Hepatocyte (in vitro differentiated cells): ENCODE data around the gene PRSS56. TPM values are rescaled to one million over a fixed set of nuclear protein-coding genes. Genes with fewer than 3 reads are reported as not detected.

Source experiments
- DNase-seq: peaks from one replicate; pipeline ENCODE4 v3.0.0-alpha.2; 2016; ENCODE audit warnings: low spot score
- H2AFZ ChIP-seq: fragments of 200-600 bp; sonication (generic); 2 replicates; pipeline ENCODE4 v1.6.0; 2016; ENCODE audit warnings: antibody characterized with exemption, mild to moderate bottlenecking
- H3K27ac ChIP-seq: fragments of 200-600 bp; sonication (generic); 2 replicates; pipeline ENCODE4 v1.5.1; 2016; ENCODE audit warnings: mild to moderate bottlenecking
- H3K27me3 ChIP-seq: fragments of 200-600 bp; sonication (generic); 2 replicates; pipeline ENCODE4 v1.6.1; 2016
- H3K36me3 ChIP-seq: fragments of 200-600 bp; sonication (generic); replicated peaks from 2 replicates; pipeline ENCODE4 v1.5.1; 2016; ENCODE audit warnings: low read depth; ENCODE audit not compliant: insufficient read depth
- H3K4me1 ChIP-seq: fragments of 200-600 bp; sonication (generic); 2 replicates; pipeline ENCODE4 v1.5.1; 2016; ENCODE audit warnings: mild to moderate bottlenecking, moderate library complexity; ENCODE audit not compliant: insufficient read depth
- H3K4me2 ChIP-seq: fragments of 200-600 bp; sonication (generic); 2 replicates; pipeline ENCODE4 v1.6.0; 2016
- H3K4me3 ChIP-seq: fragments of 200-600 bp; sonication (generic); 2 replicates; pipeline ENCODE4 v1.5.1; 2016; ENCODE audit warnings: mild to moderate bottlenecking
- H3K79me2 ChIP-seq: fragments of 200-600 bp; sonication (generic); 2 replicates; pipeline ENCODE4 v1.6.0; 2017; ENCODE audit warnings: mild to moderate bottlenecking
- H3K9me2 ChIP-seq: fragments of 200-600 bp; sonication (generic); replicated peaks from 2 replicates; pipeline ENCODE4 v1.6.0; 2017; ENCODE audit warnings: mild to moderate bottlenecking; ENCODE audit not compliant: insufficient read depth
- H3K9me3 ChIP-seq: fragments of 200-600 bp; sonication (generic); 2 replicates; pipeline ENCODE4 v1.5.1; 2016; ENCODE audit warnings: low read depth, mild to moderate bottlenecking
- H4K20me1 ChIP-seq: fragments of 200-600 bp; sonication (generic); 2 replicates; pipeline ENCODE4 v1.6.0; 2016; ENCODE audit warnings: mild to moderate bottlenecking; ENCODE audit not compliant: insufficient read depth, poor library complexity, severe bottlenecking
- CTCF ChIP-seq: fragments of 200-600 bp; sonication (generic); IDR thresholded peaks from 2 replicates; pipeline ENCODE4 v1.5.1; 2016; ENCODE audit warnings: antibody characterized with exemption, mild to moderate bottlenecking; ENCODE audit not compliant: poor library complexity
- EZH2 ChIP-seq: fragments of 200-600 bp; sonication (generic); IDR thresholded peaks from 2 replicates; pipeline ENCODE4 v1.6.1; 2016; ENCODE audit warnings: antibody characterized with exemption, mild to moderate bottlenecking, borderline replicate concordance
- EZH2phosphoT487 ChIP-seq: fragments of 200-600 bp; sonication (generic); IDR thresholded peaks from one replicate; pipeline ENCODE4 v1.6.1; 2018; ENCODE audit warnings: antibody characterized with exemption, mild to moderate bottlenecking, low read depth, moderate library complexity; ENCODE audit not compliant: unreplicated experiment, severe bottlenecking
- WGBS: methylation state at CpG from one replicate; pipeline ENCODE4 v1.1.6; 2016; ENCODE audit warnings: low lambda C conversion rate; ENCODE audit errors: missing lambda C conversion rate; 5-methylcytosine and 5-hydroxymethylcytosine counted together
- polyA plus RNA-seq: library from polyadenylated mRNA; unstranded; fragments of >200 nt; fragmentation: Nextera tagmentation; extraction: Ambion mirVana; gene quantifications from 2 replicates; pipeline ENCODE4 v1.2.1, GENCODE V29; 2016
- total RNA-seq: library from RNA; depleted of rRNA; stranded (reverse); fragments of >200 nt; gene quantifications from 2 replicates; pipeline ENCODE4 v1.2.3, GENCODE V29; 2014

PRSS56 gene
- total and polyA plus RNA-seq, 2 experiments from 2014 or later, result not detected

GRCh38 chr2:232520489-232520888 lies 301 bp downstream of the PRSS56 start:
- no peak overlapping the region for H3K4me3 ChIP-seq
- TF ChIP-seq EZH2 (no peak), EZH2phosphoT487 (no peak), CTCF (no peak)

GRCh38 chr2:232521098-232521497 lies 910 bp downstream of the PRSS56 start:
- H3K4me2 ChIP-seq, result no peak overlapping the region
- peaks cover 14% of the 10 kb centered on the region for H3K4me1 ChIP-seq
- no peaks in the 10 kb centered on the region for H3K79me2 ChIP-seq
- 90% methylated on average over 14 of the region's 14 CpGs for WGBS
- H4K20me1 ChIP-seq, result no peaks in the 10 kb centered on the region
- peaks cover 40% of the 10 kb centered on the region for H3K27me3 ChIP-seq
- H3K36me3 ChIP-seq, result no peaks in the 10 kb centered on the region
- no peaks in the 10 kb centered on the region for H3K9me2 ChIP-seq
- TF ChIP-seq EZH2phosphoT487 (no peak), EZH2 (no peak), CTCF (no peak)
- no peak overlapping the region for H3K4me3 ChIP-seq
- H3K9me3 ChIP-seq, result no peaks in the 10 kb centered on the region
- no peak overlapping the region for H2AFZ ChIP-seq
- H3K27ac ChIP-seq, result no peak overlapping the region
- DNase-seq, result no peak

More at GRCh38 chr2:232520489-232520888, 301 bp downstream of the PRSS56 start:
- DNase-seq, result no peak
- Histone ChIP-seq H2AFZ (no peak overlapping the region), H3K9me2 (no peaks in the 10 kb centered on the region), H3K4me2 (no peak overlapping the region), H4K20me1 (no peaks in the 10 kb centered on the region), H3K79me2 (no peaks in the 10 kb centered on the region), H3K27me3 (peaks cover 40% of the 10 kb centered on the region), H3K27ac (no peak overlapping the region), H3K9me3 (no peaks in the 10 kb centered on the region), H3K4me1 (peaks cover 14% of the 10 kb centered on the region), H3K36me3 (no peaks in the 10 kb centered on the region)
- WGBS, result 92% methylated on average over 15 of the region's 15 CpGs

- Histone ChIP-seq H3K4me3 (no peak overlapping the region), H3K4me2 (peak overlapping the region; percentile 77), H2AFZ (no peak overlapping the region), H4K20me1 (no peaks in the 10 kb centered on the region), H3K79me2 (no peaks in the 10 kb centered on the region), H3K27me3 (peaks cover 40% of the 10 kb centered on the region), H3K9me3 (no peaks in the 10 kb centered on the region), H3K9me2 (no peaks in the 10 kb centered on the region), H3K36me3 (no peaks in the 10 kb centered on the region), H3K4me1 (peaks cover 11% of the 10 kb centered on the region), H3K27ac (no peak overlapping the region)
- DNase-seq, result peak; percentile 71
- TF ChIP-seq CTCF, result peak; percentile 78
- TF ChIP-seq EZH2phosphoT487, result no peak
- WGBS, result 34% methylated on average over 32 of the region's 66 CpGs
Observed at GRCh38 chr2:232521959-232522622, 1.9 kb downstream of the PRSS56 start.
